IPS-15b (cell line): ENCODE data around the gene SMIM13.

ENCODE experiments used
- H3K27me3 ChIP-seq: one replicate; pipeline ENCODE4 v1.6.1; 2013; ENCODE audit warnings: low read length; ENCODE audit not compliant: control insufficient read depth, insufficient read depth
- H3K36me3 ChIP-seq: one replicate; pipeline ENCODE4 v1.6.1; 2013; ENCODE audit warnings: low read length; ENCODE audit not compliant: control insufficient read depth, insufficient read depth
- H3K4me1 ChIP-seq: one replicate; pipeline ENCODE4 v1.6.1; 2013; ENCODE audit warnings: mild to moderate bottlenecking, low read length; ENCODE audit not compliant: control insufficient read depth, insufficient read depth
- H3K4me3 ChIP-seq: one replicate; pipeline ENCODE4 v1.5.1; 2013; ENCODE audit warnings: low read depth, low read length
- H3K9ac ChIP-seq: one replicate; pipeline ENCODE4 v1.6.1; 2013; ENCODE audit warnings: low read depth, mild to moderate bottlenecking, low read length
- H3K9me3 ChIP-seq: one replicate; pipeline ENCODE4 v1.6.1; 2013; ENCODE audit warnings: mild to moderate bottlenecking, low read length; ENCODE audit not compliant: control insufficient read depth, insufficient read depth

SMIM13 gene

GRCh38 chr6:11143394-11144371 lies 50.0 kb downstream of the SMIM13 start:
- H3K36me3 ChIP-seq: no peaks in the 10 kb centered on the region
- no peak overlapping the region for H3K4me3 ChIP-seq
- no peak overlapping the region for H3K9ac ChIP-seq
- peaks cover 6% of the 10 kb centered on the region for H3K4me1 ChIP-seq
- no peaks in the 10 kb centered on the region for H3K9me3 ChIP-seq
- no peaks in the 10 kb centered on the region for H3K27me3 ChIP-seq

GRCh38 chr6:11144393-11144851 lies 50.8 kb downstream of the SMIM13 start:
- H3K36me3 ChIP-seq: no peaks in the 10 kb centered on the region
- H3K9me3 ChIP-seq: no peaks in the 10 kb centered on the region
- no peak overlapping the region for H3K9ac ChIP-seq
- peaks cover 6% of the 10 kb centered on the region for H3K4me1 ChIP-seq
- no peak overlapping the region for H3K4me3 ChIP-seq
- H3K27me3 ChIP-seq: no peaks in the 10 kb centered on the region

GRCh38 chr6:11146117-11146826 lies 52.6 kb downstream of the SMIM13 start:
- Histone ChIP-seq H3K27me3 (no peaks in the 10 kb centered on the region), H3K36me3 (no peaks in the 10 kb centered on the region)

GRCh38 chr6:11149551-11149950 lies 55.9 kb downstream of the SMIM13 start:
- Histone ChIP-seq H3K36me3 (no peaks in the 10 kb centered on the region), H3K27me3 (no peaks in the 10 kb centered on the region), H3K4me3 (no peak overlapping the region), H3K4me1 (peaks cover 6% of the 10 kb centered on the region), H3K9ac (no peak overlapping the region), H3K9me3 (no peaks in the 10 kb centered on the region)

More at GRCh38 chr6:11146117-11146826, 52.6 kb downstream of the SMIM13 start:
- no peak overlapping the region for H3K9ac ChIP-seq
- peaks cover 6% of the 10 kb centered on the region for H3K4me1 ChIP-seq
- H3K9me3 ChIP-seq: no peaks in the 10 kb centered on the region
- H3K4me3 ChIP-seq: no peak overlapping the region

- Histone ChIP-seq H3K4me1 (peaks cover 5% of the 10 kb centered on the region), H3K4me3 (no peak overlapping the region), H3K9ac (no peak overlapping the region), H3K27me3 (no peaks in the 10 kb centered on the region), H3K36me3 (no peaks in the 10 kb centered on the region), H3K9me3 (no peaks in the 10 kb centered on the region)
These were observed 57.9 kb downstream of the SMIM13 start for GRCh38 chr6:11151488-11151887.

GRCh38 chr6:11152581-11152980 lies 58.9 kb downstream of the SMIM13 start:
- no peak overlapping the region for H3K4me3 ChIP-seq
- no peaks in the 10 kb centered on the region for H3K27me3 ChIP-seq
- H3K36me3 ChIP-seq: no peaks in the 10 kb centered on the region
- H3K9ac ChIP-seq: no peak overlapping the region
- H3K4me1 ChIP-seq: peaks cover 5% of the 10 kb centered on the region
- no peaks in the 10 kb centered on the region for H3K9me3 ChIP-seq

- H3K4me3 ChIP-seq: peak overlapping the region; percentile 33
- H3K27me3 ChIP-seq: no peaks in the 10 kb centered on the region
- no peaks in the 10 kb centered on the region for H3K9me3 ChIP-seq
- H3K4me1 ChIP-seq: peaks cover 5% of the 10 kb centered on the region
- no peaks in the 10 kb centered on the region for H3K36me3 ChIP-seq
- no peak overlapping the region for H3K9ac ChIP-seq
These were observed 59.8 kb downstream of the SMIM13 start for GRCh38 chr6:11153447-11153846.

- Histone ChIP-seq H3K4me3 (no peak overlapping the region), H3K36me3 (no peaks in the 10 kb centered on the region), H3K9ac (no peak overlapping the region), H3K9me3 (no peaks in the 10 kb centered on the region), H3K27me3 (no peaks in the 10 kb centered on the region), H3K4me1 (peaks cover 5% of the 10 kb centered on the region)
These were observed 62.0 kb downstream of the SMIM13 start for GRCh38 chr6:11155589-11155988.

- Histone ChIP-seq H3K4me3 (no peak overlapping the region), H3K9ac (no peak overlapping the region), H3K27me3 (no peaks in the 10 kb centered on the region), H3K9me3 (no peaks in the 10 kb centered on the region), H3K36me3 (no peaks in the 10 kb centered on the region), H3K4me1 (peaks cover 4% of the 10 kb centered on the region)
These were observed 66.6 kb downstream of the SMIM13 start for GRCh38 chr6:11160199-11160598.

- no peaks in the 10 kb centered on the region for H3K36me3 ChIP-seq
- H3K4me3 ChIP-seq: no peak overlapping the region
- no peak overlapping the region for H3K9ac ChIP-seq
- H3K27me3 ChIP-seq: no peaks in the 10 kb centered on the region
- peaks cover 4% of the 10 kb centered on the region for H3K4me1 ChIP-seq
- H3K9me3 ChIP-seq: no peaks in the 10 kb centered on the region
These were observed 67.7 kb downstream of the SMIM13 start for GRCh38 chr6:11161031-11161956.

- Histone ChIP-seq H3K9me3 (no peaks in the 10 kb centered on the region), H3K27me3 (no peaks in the 10 kb centered on the region), H3K4me1 (peaks cover 4% of the 10 kb centered on the region), H3K9ac (no peak overlapping the region), H3K36me3 (no peaks in the 10 kb centered on the region), H3K4me3 (no peak overlapping the region)
These were observed 68.6 kb downstream of the SMIM13 start for GRCh38 chr6:11162262-11162661.
